Kidney (tissue), 14 donors: ENCODE data around the gene ACAT1. TPM values are rescaled to one million over a fixed set of nuclear protein-coding genes. Genes with fewer than 3 reads are reported as not detected.
A peak's percentile ranks its signal among the peaks of the same experiment; 100 is the strongest.

ENCODE experiments used
- DNase-seq, 5 donors: peaks; one replicate each; pipeline ENCODE4 v3.0.0-alpha.2; 2013 to 2020
- FAIRE-seq: peaks from 2 replicates; lab custom pipeline; 2012; peaks lifted over from hg19 to GRCh38; lab: Jason Lieb, UNC
- H3K27ac ChIP-seq, 2 donors: one replicate each; pipeline ENCODE4 v1.7.0; 2013; ENCODE audit warnings: low read depth in 2 of 2, low read length in 2 of 2, inconsistent platforms in 1 of 2
- H3K27me3 ChIP-seq: one replicate; pipeline ENCODE4 v1.7.1; 2013; ENCODE audit warnings: low read length, inconsistent platforms; ENCODE audit not compliant: control insufficient read depth, insufficient read depth
- H3K36me3 ChIP-seq, 3 donors: one replicate each; pipeline versions ENCODE4 v1.7.0 to v1.7.1; 2013; ENCODE audit warnings: low read length in 3 of 3, control low read depth in 1 of 3, inconsistent platforms in 1 of 3; ENCODE audit not compliant: insufficient read depth in 3 of 3, control insufficient read depth in 2 of 3
- H3K4me1 ChIP-seq, 3 donors: one replicate each; pipeline versions ENCODE4 v1.7.0 to v1.7.1; 2013; ENCODE audit warnings: low read length in 3 of 3, inconsistent platforms in 1 of 3, low read depth in 1 of 3; ENCODE audit not compliant: control insufficient read depth in 2 of 3, insufficient read depth in 2 of 3
- H3K4me3 ChIP-seq, 3 donors: one replicate each; pipeline versions ENCODE4 v1.7.0 to v1.8.1; 2013; ENCODE audit warnings: low read length in 3 of 3, control low read depth in 1 of 3, inconsistent platforms in 1 of 3
- H3K9ac ChIP-seq, 3 donors: one replicate each; pipeline versions ENCODE4 v1.7.0 to v1.7.1; 2013; ENCODE audit warnings: low read length in 3 of 3, control low read depth in 1 of 3, inconsistent platforms in 1 of 3
- H3K9me3 ChIP-seq, 3 donors: one replicate each; pipeline versions ENCODE4 v1.7.0 to v1.7.1; 2013; ENCODE audit warnings: low read length in 3 of 3, control low read depth in 1 of 3, inconsistent platforms in 1 of 3; ENCODE audit not compliant: control insufficient read depth in 2 of 3, insufficient read depth in 1 of 3
- intact Hi-C: fragments of 100-400 bp; cut with DNase I; formaldehyde crosslinking; loops from one replicate; pipeline ENCODE4 v1.11.1; 2022
- polyA plus RNA-seq: library from polyadenylated mRNA; stranded (reverse); fragments of 350-450 nt; fragmentation: Illumina TruSeq; extraction: RNeasy Lipid Tissue Mini Kit (QIAGEN cat#74804); gene quantifications from one replicate; pipeline ENCODE4 v1.2.3, GENCODE V29; 2014; ENCODE audit warnings: low read depth, low replicate concordance; ENCODE audit not compliant: insufficient read depth
- total RNA-seq: library from RNA; stranded (reverse); fragmentation: NEBNext Ultra II Directional; extraction: Animal tissue kit (Norgen Biotek cat#: 25700); gene quantifications from one replicate; pipeline ENCODE4 v1.2.1, GENCODE V29; 2021
- TF ChIP-seq, protein P1 (sequence below): IDR thresholded peaks from 3 replicates; pipeline ENCODE4 v1.5.1; 2012; ENCODE audit warnings: mild to moderate bottlenecking, moderate library complexity, borderline replicate concordance; ENCODE audit not compliant: insufficient read depth; ENCODE audit errors: extremely low read depth
- donor health status: control.
- donor health status: control.
- donor health status: control.
- donor health status: control.
- donor health status: control.
- donor health status: DM: yes; HTN: yes; CAD: no.
- donor health status: Normal renal cell carcinoma (clear cell type).

The ACAT1 gene
- total and polyA plus RNA-seq, 2 donors from 2014 or later: 96.4 to 692 TPM

DNA sequence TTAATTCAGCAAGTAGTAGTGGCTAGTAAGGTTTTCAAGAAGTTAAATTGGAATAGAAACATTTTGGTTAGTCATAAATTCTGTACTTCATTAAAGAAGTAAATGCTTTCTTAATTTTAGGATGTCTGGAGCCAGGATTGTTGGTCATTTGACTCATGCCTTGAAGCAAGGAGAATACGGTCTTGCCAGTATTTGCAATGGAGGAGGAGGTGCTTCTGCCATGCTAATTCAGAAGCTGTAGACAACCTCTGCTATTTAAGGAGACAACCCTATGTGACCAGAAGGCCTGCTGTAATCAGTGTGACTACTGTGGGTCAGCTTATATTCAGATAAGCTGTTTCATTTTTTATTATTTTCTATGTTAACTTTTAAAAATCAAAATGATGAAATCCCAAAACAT is 25.8 kb downstream of the ACAT1 start:
- TF ChIP-seq, protein P1, sequence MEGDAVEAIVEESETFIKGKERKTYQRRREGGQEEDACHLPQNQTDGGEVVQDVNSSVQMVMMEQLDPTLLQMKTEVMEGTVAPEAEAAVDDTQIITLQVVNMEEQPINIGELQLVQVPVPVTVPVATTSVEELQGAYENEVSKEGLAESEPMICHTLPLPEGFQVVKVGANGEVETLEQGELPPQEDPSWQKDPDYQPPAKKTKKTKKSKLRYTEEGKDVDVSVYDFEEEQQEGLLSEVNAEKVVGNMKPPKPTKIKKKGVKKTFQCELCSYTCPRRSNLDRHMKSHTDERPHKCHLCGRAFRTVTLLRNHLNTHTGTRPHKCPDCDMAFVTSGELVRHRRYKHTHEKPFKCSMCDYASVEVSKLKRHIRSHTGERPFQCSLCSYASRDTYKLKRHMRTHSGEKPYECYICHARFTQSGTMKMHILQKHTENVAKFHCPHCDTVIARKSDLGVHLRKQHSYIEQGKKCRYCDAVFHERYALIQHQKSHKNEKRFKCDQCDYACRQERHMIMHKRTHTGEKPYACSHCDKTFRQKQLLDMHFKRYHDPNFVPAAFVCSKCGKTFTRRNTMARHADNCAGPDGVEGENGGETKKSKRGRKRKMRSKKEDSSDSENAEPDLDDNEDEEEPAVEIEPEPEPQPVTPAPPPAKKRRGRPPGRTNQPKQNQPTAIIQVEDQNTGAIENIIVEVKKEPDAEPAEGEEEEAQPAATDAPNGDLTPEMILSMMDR: no peak
- DNase-seq: no peak
- peaks cover 0 to 5% (median 0%) of the 10 kb centered on the region in 3 donors for H3K4me1 ChIP-seq
- H3K9me3 ChIP-seq: no peaks in the 10 kb centered on the region
- intact Hi-C loops: no loop called here
- no peak overlapping the region for H3K9ac ChIP-seq
- no peak overlapping the region for H3K27ac ChIP-seq
- no peak overlapping the region for H3K4me3 ChIP-seq
- H3K36me3 ChIP-seq: peaks cover 2 to 50% (median 42%) of the 10 kb centered on the region in 3 donors
- no peaks in the 10 kb centered on the region for H3K27me3 ChIP-seq
- no peak for FAIRE-seq

DNA sequence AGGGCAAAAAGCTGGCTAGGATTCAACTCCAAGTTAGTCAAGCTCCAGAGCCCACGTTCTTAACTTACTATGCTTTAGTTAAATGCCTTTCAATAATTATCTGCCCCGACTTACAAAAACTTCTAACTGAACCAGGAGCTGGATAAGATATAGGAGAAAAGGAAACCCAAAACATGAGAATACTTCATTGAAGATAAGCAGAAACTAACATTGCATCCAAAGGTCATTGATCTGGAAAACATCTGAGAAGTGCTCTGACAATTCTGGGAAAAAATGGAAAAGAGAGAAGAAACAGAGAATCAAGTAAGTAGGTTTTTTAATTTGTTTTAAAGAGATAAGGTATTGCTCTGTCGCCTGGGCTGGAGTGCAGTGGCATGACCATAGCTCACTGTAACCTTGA is 27.2 kb downstream of the ACAT1 start:
- peaks cover 0 to 5% (median 0%) of the 10 kb centered on the region in 3 donors for H3K4me1 ChIP-seq
- DNase-seq (no peak), FAIRE-seq (peak; percentile 70)
- no peaks in the 10 kb centered on the region for H3K9me3 ChIP-seq
- no peaks in the 10 kb centered on the region for H3K27me3 ChIP-seq
- no peak overlapping the region for H3K4me3 ChIP-seq
- H3K9ac ChIP-seq: no peak overlapping the region
- peaks cover 2 to 37% (median 29%) of the 10 kb centered on the region in 3 donors for H3K36me3 ChIP-seq
- no peak overlapping the region for H3K27ac ChIP-seq
- TF ChIP-seq, protein P1: no peak
- intact Hi-C loops: no loop called here

DNA sequence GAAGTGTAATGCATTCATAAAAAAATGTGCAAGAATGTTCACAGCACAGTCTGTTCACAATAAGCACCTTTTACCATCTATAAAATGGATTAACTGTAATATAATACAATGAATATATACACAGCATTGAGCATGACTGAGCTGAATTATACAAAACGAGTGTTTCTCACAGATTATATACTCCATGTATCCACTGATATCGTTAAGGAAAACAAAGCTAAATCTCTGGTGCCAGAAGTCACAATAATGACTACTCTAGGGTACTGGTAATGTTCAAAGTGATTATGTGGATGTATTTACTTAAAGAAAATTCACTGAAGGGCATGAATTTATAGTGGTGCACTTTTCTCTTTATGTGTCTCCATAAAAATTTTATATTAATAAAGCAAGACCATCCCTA is 33.2 kb downstream of the ACAT1 start:
- H3K27me3 ChIP-seq: no peaks in the 10 kb centered on the region
- peaks cover 2 to 22% (median 14%) of the 10 kb centered on the region in 3 donors for H3K36me3 ChIP-seq
- DNase-seq: no peak
- no peaks in the 10 kb centered on the region for H3K9me3 ChIP-seq
- TF ChIP-seq, protein P1: no peak
- H3K4me1 ChIP-seq: no peaks in the 10 kb centered on the region
- no peak for FAIRE-seq
- H3K4me3 ChIP-seq: no peak overlapping the region
- intact Hi-C loops: no loop called here
- no peak overlapping the region for H3K27ac ChIP-seq
- no peak overlapping the region for H3K9ac ChIP-seq
